GM12878 (cell line): ENCODE results near the gene TCERG1L. TPM values are rescaled to one million over a fixed set of nuclear protein-coding genes. Genes with fewer than 3 reads are reported as not detected.

Source experiments
- ATAC-seq: fragments of 200-7000 bp; cut with Tn5 transposase; 3 replicates; pipeline ENCODE4 v1.9.1; 2020; ENCODE audit warnings: mild to moderate bottlenecking, moderate library complexity
- BruUV-seq: library from RNA; stranded (reverse); fragments of 400-500 nt; replicated peaks from 2 replicates; lab custom pipeline; 2021; lab: Mats Ljungman, UMichigan
- CTCF ChIA-PET: fragments of 300-600 bp; sonication (Branson Sonifier 250); formaldehyde crosslinking; extraction: SDS; loops from one replicate; lab custom pipeline; 2021; ENCODE audit warnings: inconsistent platforms; lab: Yijun Ruan, JAX
- POLR2A ChIA-PET: fragments of 350-600 bp; formaldehyde crosslinking; extraction: SDS; loops from one replicate; lab custom pipeline; 2021; ENCODE audit warnings: inconsistent platforms; lab: Charles Lee
- RAD21 ChIA-PET: fragments of 300-600 bp; sonication (Branson Sonifier 250); formaldehyde crosslinking; loops from one replicate; lab custom pipeline; 2023; ENCODE audit warnings: antibody characterized with exemption; ENCODE audit not compliant: unreplicated experiment; lab: Charles Lee
- SMC1A ChIA-PET: fragments of 300-600 bp; sonication (Branson Sonifier 250); formaldehyde crosslinking; loops from one replicate; lab custom pipeline; 2023; ENCODE audit not compliant: unreplicated experiment, uncharacterized antibody; lab: Charles Lee
- DNase-seq: peaks from one replicate; pipeline ENCODE4 v3.0.0-alpha.2; 2011; ENCODE audit warnings: low read depth, low spot score
- FAIRE-seq: peaks from 3 replicates; lab custom pipeline; 2011; peaks lifted over from hg19 to GRCh38; lab: Jason Lieb, UNC
- H2AFZ ChIP-seq: 2 replicates; pipeline ENCODE4 v1.6.0; 2011; ENCODE audit warnings: low read depth, low read length, control low read depth; ENCODE audit not compliant: control insufficient read depth
- H3K27ac ChIP-seq: 2 replicates; pipeline ENCODE4 v1.5.1; 2011; ENCODE audit warnings: control low read depth; ENCODE audit not compliant: control insufficient read depth, insufficient read depth
- H3K27me3 ChIP-seq, 2 experiments: replicated peaks in 1 of 2; 2 replicates each; pipeline versions ENCODE4 v1.6.0 to v1.6.1; 2011; ENCODE audit warnings: low read length in 1 of 2; ENCODE audit not compliant: control insufficient read depth in 2 of 2, insufficient read depth in 2 of 2
- H3K36me3 ChIP-seq, 2 experiments: 2 replicates each; pipeline ENCODE4 v1.5.1; 2011; ENCODE audit warnings: low read length in 1 of 2; ENCODE audit not compliant: control insufficient read depth in 2 of 2, insufficient read depth in 2 of 2
- H3K4me1 ChIP-seq: 2 replicates; pipeline ENCODE4 v1.6.1; 2011; ENCODE audit warnings: mild to moderate bottlenecking, low read length, moderate library complexity, mixed read lengths; ENCODE audit not compliant: control insufficient read depth, insufficient read depth
- H3K4me2 ChIP-seq: 2 replicates; pipeline ENCODE4 v1.6.0; 2011; ENCODE audit warnings: control low read depth; ENCODE audit not compliant: control insufficient read depth, insufficient read depth
- H3K4me3 ChIP-seq: fragments of 200-600 bp; sonication (generic); 2 replicates; pipeline ENCODE4 v1.5.1; 2016
- H3K79me2 ChIP-seq: 2 replicates; pipeline ENCODE4 v1.6.0; 2011; ENCODE audit warnings: low read length; ENCODE audit not compliant: control insufficient read depth, insufficient read depth
- H3K9ac ChIP-seq: 2 replicates; pipeline ENCODE4 v1.8.0; 2011; ENCODE audit warnings: low read length, control low read depth, mixed read lengths; ENCODE audit not compliant: control insufficient read depth, insufficient read depth
- H3K9me3 ChIP-seq: replicated peaks from 3 replicates; pipeline ENCODE4 v1.5.1; 2011; ENCODE audit warnings: mild to moderate bottlenecking, low read length; ENCODE audit not compliant: control insufficient read depth, insufficient read depth
- H4K20me1 ChIP-seq: 2 replicates; pipeline ENCODE4 v1.6.0; 2011; ENCODE audit not compliant: control insufficient read depth, insufficient read depth
- CBX5 ChIP-seq: sonication (generic); IDR thresholded peaks from 2 replicates; pipeline ENCODE4 v1.6.1; 2016; ENCODE audit warnings: low read depth, moderate library complexity, mild to moderate bottlenecking, inconsistent platforms
- CHD2 ChIP-seq: IDR thresholded peaks from 2 replicates; pipeline ENCODE4 v1.6.1; 2011; ENCODE audit warnings: low read depth, low read length, improper control_type of control experiment, borderline replicate concordance
- DPF2 ChIP-seq: fragments of 450-650 bp; IDR thresholded peaks from 2 replicates; pipeline ENCODE4 v1.6.1; 2017; ENCODE audit warnings: mild to moderate bottlenecking
- E2F8 ChIP-seq: fragments of 450-650 bp; IDR thresholded peaks from 2 replicates; pipeline ENCODE4 v1.6.1; 2018; ENCODE audit warnings: mild to moderate bottlenecking, low read depth, moderate library complexity; ENCODE audit not compliant: partially characterized antibody
- MXI1 ChIP-seq: fragments of 150-350 bp; IDR thresholded peaks from 2 replicates; pipeline ENCODE4 v1.6.1; 2011; ENCODE audit warnings: low read depth, mild to moderate bottlenecking, inconsistent platforms, low read length, improper control_type of control experiment
- PML ChIP-seq: IDR thresholded peaks from 2 replicates; pipeline ENCODE4 v1.6.1; 2012; ENCODE audit warnings: low read length, inconsistent platforms
- RFX5 ChIP-seq: IDR thresholded peaks from 2 replicates; pipeline ENCODE4 v1.6.1; 2011; ENCODE audit warnings: low read depth, low read length, improper control_type of control experiment
- SMAD5 ChIP-seq: IDR thresholded peaks from 2 replicates; pipeline ENCODE4 v1.6.1; 2016; ENCODE audit warnings: antibody characterized with exemption, low read depth
- SPI1 ChIP-seq: IDR thresholded peaks from 2 replicates; pipeline ENCODE4 v1.6.1; 2011; ENCODE audit warnings: low read depth, mild to moderate bottlenecking, low read length, moderate library complexity, borderline replicate concordance; ENCODE audit not compliant: insufficient read depth
- TARDBP ChIP-seq: IDR thresholded peaks from 2 replicates; pipeline ENCODE4 v1.6.1; 2016; ENCODE audit warnings: borderline replicate concordance
- ZBTB40 ChIP-seq: fragments of 450-650 bp; IDR thresholded peaks from 2 replicates; pipeline ENCODE4 v1.6.1; 2016; ENCODE audit warnings: mild to moderate bottlenecking, moderate library complexity, borderline replicate concordance
- ZZZ3 ChIP-seq: IDR thresholded peaks from 2 replicates; pipeline ENCODE4 v1.6.1; 2011; ENCODE audit warnings: low read depth; ENCODE audit not compliant: control insufficient read depth, insufficient read length
- WGBS: methylation state at CpG from one replicate; pipeline ENCODE4 v1.1.6; 2016; ENCODE audit warnings: low lambda C conversion rate; ENCODE audit not compliant: insufficient replicate concordance, insufficient coverage; ENCODE audit errors: missing lambda C conversion rate; 5-methylcytosine and 5-hydroxymethylcytosine counted together
- in situ Hi-C: fragments of 300-500 bp; cut with MboI; formaldehyde crosslinking; loops from 9 replicates; pipeline ENCODE4 v1.14.3; 2018; ENCODE audit warnings: mixed read lengths
- intact Hi-C: fragments of 100-400 bp; cut with micrococcal nuclease; formaldehyde crosslinking; loops from one replicate; pipeline ENCODE4 v1.14.2; 2022; ENCODE audit not compliant: unreplicated experiment
- polyA plus RNA-seq, 11 experiments: library from polyadenylated mRNA; depleted of rRNA in 4 of 11; unstranded in 6 of 11; stranded (reverse) in 5 of 11; fragments of >200 nt; fragmentation: Nextera tagmentation in 4 of 11; fragmentation: Illumina TruSeq in 1 of 11; extraction: Ambion mirVana in 4 of 11; extraction: Trizol in 1 of 11; gene quantifications; 1 replicate in 1 of 11; 2 replicates in 10 of 11; pipeline versions ENCODE4 v1.2.1 to v1.2.3, GENCODE V29; 2011 to 2016; ENCODE audit warnings: inconsistent platforms in 2 of 11, missing spikeins in 2 of 11, low read depth in 1 of 11
- total RNA-seq, 4 experiments: library from RNA; depleted of rRNA in 3 of 4; stranded (reverse); fragments of >200 nt in 3 of 4; fragmentation: Illumina TruSeq in 1 of 4; extraction: Trizol in 1 of 4; gene quantifications; 2 replicates each; pipeline versions ENCODE4 v1.2.1 to v1.2.3, GENCODE V29; 2013 to 2021
- TF ChIP-seq, protein P1 (sequence below): IDR thresholded peaks from 2 replicates; pipeline ENCODE4 v1.6.1; 2012; ENCODE audit warnings: low read depth, low read length, improper control_type of control experiment

Gene TCERG1L
- total and polyA plus RNA-seq, 10 of the 15 experiments (the other 5 are each of a cell fraction or from before 2014, with no cell fraction given): not detected

DNA sequence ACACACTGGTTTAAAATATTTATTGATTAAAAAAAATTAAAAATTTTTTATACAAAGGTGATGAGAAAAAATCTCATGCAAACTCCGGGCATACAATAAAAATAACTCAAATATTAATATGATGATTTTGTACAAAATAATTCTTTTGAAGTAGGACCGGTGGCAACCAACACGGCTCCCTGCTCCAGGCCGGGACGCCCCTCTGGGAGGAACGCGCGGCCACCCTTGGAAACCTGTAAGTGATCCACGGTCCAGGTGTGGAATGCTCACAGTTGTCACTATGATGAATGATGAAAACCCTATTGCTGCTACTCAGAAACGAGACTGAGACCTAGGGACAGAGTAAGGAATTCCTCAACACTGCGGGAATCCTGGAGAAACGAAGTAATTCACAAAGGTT lies 219.1 kb downstream of the TCERG1L start:
- ATAC-seq: no peak
- POLR2A ChIA-PET: no interaction called here
- RAD21 ChIA-PET: no interaction called here
- no peak overlapping the region for H3K4me2 ChIP-seq
- DNase-seq: no peak
- H2AFZ ChIP-seq: no peak overlapping the region
- no peak for FAIRE-seq
- H3K9me3 ChIP-seq: no peaks in the 10 kb centered on the region; the same call in 2 of the 3 replicates
- no peaks in the 10 kb centered on the region for H3K4me1 ChIP-seq
- H3K9ac ChIP-seq: no peak overlapping the region
- SMC1A ChIA-PET: no interaction called here
- CTCF ChIA-PET: no interaction called here
- no peak overlapping the region for H3K4me3 ChIP-seq
- intact Hi-C loops (no loop called here), in situ Hi-C loops (no loop called here)
- H3K27ac ChIP-seq: no peak overlapping the region
- 51% methylated on average over 12 of the region's 12 CpGs for WGBS
- TF ChIP-seq TARDBP (no peak), CHD2 (no peak), ZZZ3 (no peak), RFX5 (no peak), PML (no peak), CBX5 (no peak), DPF2 (no peak), MXI1 (no peak)
- TF ChIP-seq, protein P1, sequence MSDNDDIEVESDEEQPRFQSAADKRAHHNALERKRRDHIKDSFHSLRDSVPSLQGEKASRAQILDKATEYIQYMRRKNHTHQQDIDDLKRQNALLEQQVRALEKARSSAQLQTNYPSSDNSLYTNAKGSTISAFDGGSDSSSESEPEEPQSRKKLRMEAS: no peak
- H3K79me2 ChIP-seq: no peaks in the 10 kb centered on the region
- no peaks in the 10 kb centered on the region for H3K36me3 ChIP-seq
- no peaks in the 10 kb centered on the region for H4K20me1 ChIP-seq
- BruUV-seq: no TSS peak
- no peaks in the 10 kb centered on the region for H3K27me3 ChIP-seq

- no peak overlapping the region for H3K4me2 ChIP-seq
- no peaks in the 10 kb centered on the region for H4K20me1 ChIP-seq
- no peak overlapping the region for H3K9ac ChIP-seq
- intact Hi-C loops: no loop called here
- no peaks in the 10 kb centered on the region for H3K27me3 ChIP-seq
- ChIA-PET CTCF (no interaction called here), POLR2A (no interaction called here), SMC1A (no interaction called here), RAD21 (no interaction called here)
- H3K79me2 ChIP-seq: no peaks in the 10 kb centered on the region
- H3K36me3 ChIP-seq: no peaks in the 10 kb centered on the region
- H3K4me3 ChIP-seq: no peak overlapping the region
- no peak for DNase-seq
- no peak for ATAC-seq
- BruUV-seq: no TSS peak
- no peak overlapping the region for H3K27ac ChIP-seq
- WGBS: 18% methylated on average over 11 of the region's 11 CpGs
- in situ Hi-C loops: no loop called here
- no peaks in the 10 kb centered on the region; the same call in 2 of the 3 replicates for H3K9me3 ChIP-seq
- H3K4me1 ChIP-seq: no peaks in the 10 kb centered on the region
- H2AFZ ChIP-seq: no peak overlapping the region
- FAIRE-seq: no peak
- no peak for TF ChIP-seq ZBTB40
- TF ChIP-seq SMAD5: no peak
- TF ChIP-seq SPI1: no peak
- TF ChIP-seq E2F8: no peak
Measured at GRCh38 chr10:131091682-131092081, 219.8 kb downstream of the TCERG1L start.
